Subcutaneous adipose tissue (tissue), 4 donors: Measurements from ENCODE around the gene ANXA10. TPM values are rescaled to one million over a fixed set of nuclear protein-coding genes. Genes with fewer than 3 reads are reported as not detected.

Experiments
- total RNA-seq, 4 donors: library from RNA; depleted of rRNA; stranded (reverse); fragments of >200 nt; gene quantifications; one replicate each; pipeline ENCODE4 v1.1.0, GENCODE V29; 2016
- TF ChIP-seq, protein P1 (sequence below): fragments of 450-650 bp; IDR thresholded peaks from one replicate; pipeline ENCODE4 v1.5.1; 2016; ENCODE audit warnings: low read depth, mild to moderate bottlenecking, control low read depth, antibody characterized with exemption, moderate library complexity

ANXA10 gene
- total RNA-seq, 4 donors from 2014 or later, result not detected

DNA sequence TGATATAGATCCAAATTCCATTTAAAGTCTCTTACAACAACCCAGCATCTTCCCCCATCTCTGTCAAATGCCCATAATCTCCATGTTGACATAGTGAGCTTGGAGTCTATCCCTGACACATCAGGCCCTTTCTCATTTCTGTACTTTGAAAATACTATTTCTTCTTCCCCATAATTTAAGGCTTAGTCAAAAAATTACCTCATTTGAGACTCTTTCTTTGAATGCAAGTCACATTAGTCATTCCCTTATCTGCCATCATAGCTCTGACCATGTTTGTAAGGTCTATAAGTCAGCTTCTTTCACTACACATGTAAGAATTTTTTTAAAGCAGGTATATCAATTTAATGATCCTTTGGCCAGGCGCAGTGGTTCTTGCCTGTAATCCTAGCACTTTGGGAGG, 126.3 kb downstream of the ANXA10 start:
- TF ChIP-seq, protein P1, sequence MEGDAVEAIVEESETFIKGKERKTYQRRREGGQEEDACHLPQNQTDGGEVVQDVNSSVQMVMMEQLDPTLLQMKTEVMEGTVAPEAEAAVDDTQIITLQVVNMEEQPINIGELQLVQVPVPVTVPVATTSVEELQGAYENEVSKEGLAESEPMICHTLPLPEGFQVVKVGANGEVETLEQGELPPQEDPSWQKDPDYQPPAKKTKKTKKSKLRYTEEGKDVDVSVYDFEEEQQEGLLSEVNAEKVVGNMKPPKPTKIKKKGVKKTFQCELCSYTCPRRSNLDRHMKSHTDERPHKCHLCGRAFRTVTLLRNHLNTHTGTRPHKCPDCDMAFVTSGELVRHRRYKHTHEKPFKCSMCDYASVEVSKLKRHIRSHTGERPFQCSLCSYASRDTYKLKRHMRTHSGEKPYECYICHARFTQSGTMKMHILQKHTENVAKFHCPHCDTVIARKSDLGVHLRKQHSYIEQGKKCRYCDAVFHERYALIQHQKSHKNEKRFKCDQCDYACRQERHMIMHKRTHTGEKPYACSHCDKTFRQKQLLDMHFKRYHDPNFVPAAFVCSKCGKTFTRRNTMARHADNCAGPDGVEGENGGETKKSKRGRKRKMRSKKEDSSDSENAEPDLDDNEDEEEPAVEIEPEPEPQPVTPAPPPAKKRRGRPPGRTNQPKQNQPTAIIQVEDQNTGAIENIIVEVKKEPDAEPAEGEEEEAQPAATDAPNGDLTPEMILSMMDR, result no peak

DNA sequence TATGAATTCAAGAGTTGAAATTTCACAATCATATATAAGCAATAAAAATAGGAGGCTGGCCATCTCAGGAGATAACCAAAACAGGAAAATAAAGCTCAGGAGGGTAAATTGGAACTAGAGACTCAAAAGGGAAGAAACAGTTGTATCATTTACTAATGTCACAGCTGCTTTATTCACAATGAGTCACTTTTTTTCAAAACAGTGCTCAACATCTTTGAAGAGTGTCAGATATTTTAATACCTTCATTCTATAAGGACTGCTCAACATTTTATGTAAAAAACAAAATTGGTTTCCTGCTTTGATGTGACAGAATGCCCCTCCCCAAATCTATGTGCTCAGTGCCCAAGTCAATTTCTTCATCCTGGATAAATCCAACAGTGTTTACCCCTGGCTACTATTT, 128.6 kb downstream of the ANXA10 start:
- TF ChIP-seq, protein P1, result no peak

DNA sequence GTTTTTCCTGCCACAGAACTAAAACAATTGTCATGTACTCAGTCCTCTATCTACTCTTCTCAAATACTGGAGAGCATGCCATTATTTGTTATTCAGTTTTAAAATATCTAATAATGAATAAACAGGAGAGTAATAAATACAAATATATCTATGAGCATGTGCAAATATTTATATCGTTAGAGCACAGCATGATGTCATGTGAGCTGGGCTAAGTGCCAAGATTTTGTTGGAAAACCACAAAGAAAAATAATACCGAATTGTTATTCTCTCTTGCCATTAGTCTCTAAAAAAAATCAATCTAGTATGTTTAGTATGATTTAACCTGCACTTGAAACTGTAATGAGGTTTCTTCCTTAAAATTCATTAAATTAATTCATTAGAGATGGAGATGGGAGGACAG, 129.0 kb downstream of the ANXA10 start:
- TF ChIP-seq, protein P1, result no peak

Other genes with a start within 250 kb of the ANXA10 start
- gene DDX60, start 226.2 kb downstream of the ANXA10 start, total RNA-seq, result 10 to 100 TPM; 16.7 to 33.7 (median 20.2) TPM